Astrocyte of the cerebellum (primary cell): ENCODE data around the gene ODAD3.

Source experiments
- DNase-seq: peaks from one replicate; pipeline ENCODE4 v3.0.0-alpha.2; 2011; ENCODE audit warnings: low read depth
- H3K4me3 ChIP-seq: 2 replicates; pipeline ENCODE4 v1.5.1; 2011; ENCODE audit warnings: mild to moderate bottlenecking, low read depth, low read length, moderate library complexity
- in situ Hi-C: cut with HindIII; loops from 2 replicates; pipeline ENCODE4 v1.10.0; 2017; ENCODE audit warnings: low sequenced_read_pairs
- TF ChIP-seq, protein P1 (sequence below): IDR thresholded peaks from 2 replicates; pipeline ENCODE4 v1.5.1; 2012; ENCODE audit warnings: low read length, low read depth, moderate library complexity, mild to moderate bottlenecking; ENCODE audit errors: missing control alignments

ODAD3 gene

DNA sequence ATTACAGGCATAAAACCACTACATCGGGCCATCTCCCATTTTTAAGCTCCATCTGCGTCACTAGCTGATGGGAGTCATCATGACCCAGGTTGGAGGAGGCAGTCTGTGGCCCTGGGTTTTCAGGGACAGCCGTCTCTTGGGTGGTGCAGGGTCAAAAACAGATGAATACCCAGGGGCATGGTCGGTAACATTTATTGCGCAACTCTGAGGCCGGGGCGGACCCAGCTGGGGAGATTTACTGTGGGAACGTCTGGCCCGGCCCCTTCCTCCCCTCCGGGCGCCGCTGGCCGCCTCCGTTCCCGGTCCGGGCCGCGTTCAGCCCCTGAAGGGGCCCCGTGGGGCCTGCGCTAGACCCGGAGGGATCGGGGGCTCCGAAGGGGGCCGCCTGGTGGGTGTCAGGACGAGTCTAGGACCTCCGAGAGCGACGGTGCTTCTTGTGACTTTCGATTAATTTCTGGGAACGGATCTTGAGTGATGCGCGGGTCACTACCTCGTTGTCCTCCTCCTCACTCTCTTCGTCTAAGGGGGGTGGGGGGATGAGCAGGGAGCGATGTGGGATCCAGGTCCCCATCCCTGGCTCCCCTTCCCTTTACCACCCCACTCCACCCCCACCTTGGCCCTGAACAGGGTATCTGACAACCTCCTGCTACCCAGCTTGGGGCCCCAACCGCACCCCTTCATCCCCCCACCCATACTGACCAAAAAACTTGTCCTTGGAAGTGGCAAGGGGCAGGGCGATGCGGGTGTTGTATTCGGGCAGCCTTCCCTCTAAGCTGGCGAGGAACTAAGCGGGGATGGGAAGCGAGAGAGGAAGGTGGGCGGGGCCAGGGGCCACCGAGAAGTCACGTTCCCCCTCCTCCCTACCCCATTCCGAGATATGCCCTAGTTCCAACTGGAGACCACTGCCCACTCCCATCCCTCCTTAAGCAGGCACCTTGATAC is 14.2 kb downstream of the ODAD3 start:
- TF ChIP-seq, protein P1, sequence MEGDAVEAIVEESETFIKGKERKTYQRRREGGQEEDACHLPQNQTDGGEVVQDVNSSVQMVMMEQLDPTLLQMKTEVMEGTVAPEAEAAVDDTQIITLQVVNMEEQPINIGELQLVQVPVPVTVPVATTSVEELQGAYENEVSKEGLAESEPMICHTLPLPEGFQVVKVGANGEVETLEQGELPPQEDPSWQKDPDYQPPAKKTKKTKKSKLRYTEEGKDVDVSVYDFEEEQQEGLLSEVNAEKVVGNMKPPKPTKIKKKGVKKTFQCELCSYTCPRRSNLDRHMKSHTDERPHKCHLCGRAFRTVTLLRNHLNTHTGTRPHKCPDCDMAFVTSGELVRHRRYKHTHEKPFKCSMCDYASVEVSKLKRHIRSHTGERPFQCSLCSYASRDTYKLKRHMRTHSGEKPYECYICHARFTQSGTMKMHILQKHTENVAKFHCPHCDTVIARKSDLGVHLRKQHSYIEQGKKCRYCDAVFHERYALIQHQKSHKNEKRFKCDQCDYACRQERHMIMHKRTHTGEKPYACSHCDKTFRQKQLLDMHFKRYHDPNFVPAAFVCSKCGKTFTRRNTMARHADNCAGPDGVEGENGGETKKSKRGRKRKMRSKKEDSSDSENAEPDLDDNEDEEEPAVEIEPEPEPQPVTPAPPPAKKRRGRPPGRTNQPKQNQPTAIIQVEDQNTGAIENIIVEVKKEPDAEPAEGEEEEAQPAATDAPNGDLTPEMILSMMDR, result no peak
- in situ Hi-C loops, result no loop called here
- peak overlapping the region; percentile 11 for H3K4me3 ChIP-seq
- DNase-seq, result no peak

DNA sequence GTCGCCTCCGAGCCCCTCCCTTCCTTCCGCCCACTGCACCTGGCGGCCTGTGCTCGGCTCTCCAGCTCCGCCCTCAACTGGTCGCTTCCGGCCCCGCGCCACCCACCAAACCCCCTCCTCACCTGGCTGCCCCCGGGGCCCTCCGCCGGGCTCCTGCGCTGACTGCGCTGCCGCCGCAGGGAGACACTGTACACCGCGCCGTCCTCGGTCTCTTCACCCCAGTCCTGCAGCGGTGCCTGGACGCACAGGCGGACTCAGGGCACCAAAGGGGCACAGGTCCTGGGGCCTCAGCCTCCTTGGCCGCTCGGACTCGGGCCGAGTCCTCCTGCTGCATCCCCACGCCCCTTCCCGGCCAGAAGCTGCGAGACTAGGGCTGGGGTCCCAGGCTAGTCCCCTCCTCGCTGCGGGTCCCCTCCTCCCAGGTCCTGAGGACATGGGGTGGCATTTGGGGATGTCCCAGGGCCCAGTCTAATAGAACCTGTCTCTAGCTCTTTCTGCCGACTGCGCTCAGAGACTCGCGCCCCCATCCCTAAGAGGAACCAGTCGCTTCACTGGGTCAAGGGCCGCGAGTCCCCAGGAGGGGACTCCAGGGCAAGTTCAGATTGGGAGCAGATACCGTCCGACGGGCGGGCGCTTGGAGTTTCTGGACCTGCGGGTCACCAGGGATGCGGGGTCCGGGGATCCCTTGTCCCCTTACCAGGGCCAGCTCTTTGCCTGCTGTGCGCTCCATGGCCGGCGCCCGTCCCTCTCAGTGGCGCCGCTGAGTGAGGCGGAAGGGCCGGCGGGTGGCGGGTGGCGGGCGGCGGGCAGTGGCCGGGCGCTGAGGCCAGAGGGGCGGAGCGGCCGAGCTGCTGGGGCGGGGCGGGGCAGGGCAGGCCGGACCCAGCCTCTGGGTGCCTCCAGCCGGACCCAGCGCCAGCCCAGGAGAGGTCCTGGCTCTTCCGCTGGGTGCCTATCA is 16.1 kb downstream of the ODAD3 start, which contains the start of gene RGL3:
Gene RGL3, minus strand, starts transcription at position 766 of the 958 bp plus-strand sequence. Its CDS starts 36 bp downstream, at position 730.
- TF ChIP-seq, protein P1, result no peak
- in situ Hi-C loops, result no loop called here
- no peak for DNase-seq
- no peak within 1 kb of the TSS for H3K4me3 ChIP-seq

DNA sequence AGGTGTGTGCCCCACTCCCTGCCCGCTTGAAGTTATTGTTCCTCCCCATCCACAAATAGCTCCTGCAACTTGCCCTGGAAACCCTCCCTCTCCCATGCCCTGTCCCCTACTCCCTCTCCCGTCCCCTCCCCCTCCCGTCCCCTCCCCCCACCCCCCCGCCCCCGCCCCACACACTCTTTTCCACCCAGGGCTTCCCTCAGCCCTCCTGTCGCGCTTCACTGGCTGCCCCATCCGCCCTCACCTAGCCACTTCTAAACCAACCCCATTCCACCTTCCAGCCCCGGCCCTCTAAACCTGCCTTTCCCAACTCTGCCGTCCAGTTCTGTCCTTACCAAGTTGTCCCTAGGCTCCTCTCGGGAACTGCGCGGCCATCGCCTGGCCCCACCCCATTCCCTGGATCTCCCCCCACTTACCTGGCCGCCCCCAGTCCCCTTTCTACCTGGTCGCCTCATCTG is 16.8 kb downstream of the ODAD3 start:
- DNase-seq, result no peak
- in situ Hi-C loops, result no loop called here
- TF ChIP-seq, protein P1, result no peak
- no peak overlapping the region for H3K4me3 ChIP-seq

DNA sequence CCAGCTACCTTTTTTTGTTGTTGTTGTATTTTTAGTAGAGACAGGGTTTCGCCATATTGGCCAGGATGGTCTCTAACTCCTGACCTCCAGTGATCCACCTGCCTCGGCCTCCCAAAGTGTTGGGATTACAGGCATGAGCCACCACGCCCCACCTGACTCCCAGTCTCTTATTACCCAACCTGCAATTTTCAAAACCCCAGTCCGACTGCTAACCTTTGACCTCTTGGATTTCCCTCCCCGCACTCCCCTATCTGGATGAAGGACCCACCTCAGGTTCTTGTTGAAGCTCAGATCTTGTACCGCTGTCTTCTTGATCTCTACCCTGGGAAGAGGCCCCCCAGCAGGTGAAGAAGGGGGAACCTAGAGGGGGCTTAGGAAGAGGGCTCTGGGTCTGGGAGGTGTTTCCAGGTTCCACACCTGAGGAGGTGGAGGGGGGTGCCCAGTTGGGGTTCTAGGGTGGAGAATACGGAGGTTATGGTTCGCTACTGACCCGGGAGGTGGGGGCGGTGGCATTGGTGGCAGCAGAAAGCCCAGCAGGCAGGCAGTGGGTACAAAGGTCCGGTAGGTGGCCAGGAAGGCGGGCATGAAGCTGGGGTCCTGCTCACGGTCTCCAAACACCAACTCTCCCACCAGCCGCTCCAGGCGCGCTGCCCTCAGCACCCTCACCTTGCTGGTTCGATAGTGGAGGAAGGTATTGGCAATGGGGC is 18.4 kb downstream of the ODAD3 start:
- DNase-seq, result no peak
- no peak overlapping the region for H3K4me3 ChIP-seq
- in situ Hi-C loops, result no loop called here
- TF ChIP-seq, protein P1, result no peak

DNA sequence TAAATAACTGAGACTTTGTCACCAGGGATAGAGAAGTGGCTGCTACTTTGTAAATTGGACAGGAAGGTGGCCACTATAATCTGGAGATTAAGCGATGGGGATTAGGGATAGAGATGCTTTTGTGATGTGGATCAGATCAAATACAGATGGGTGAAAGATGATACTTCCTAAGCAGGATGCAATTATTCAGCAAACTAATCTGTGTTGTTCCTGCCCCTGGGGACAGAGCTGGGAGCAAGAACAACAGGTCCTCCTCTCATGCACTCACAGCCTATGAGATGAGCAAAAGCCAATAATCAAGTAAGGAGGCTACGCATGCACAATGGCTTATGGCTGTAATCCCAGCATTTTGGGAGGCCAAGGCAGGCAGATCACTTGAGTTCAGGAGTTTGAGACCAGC is 20.4 kb downstream of the ODAD3 start:
- in situ Hi-C loops, result no loop called here
- no peak for DNase-seq
- H3K4me3 ChIP-seq, result no peak overlapping the region
- TF ChIP-seq, protein P1, result no peak

DNA sequence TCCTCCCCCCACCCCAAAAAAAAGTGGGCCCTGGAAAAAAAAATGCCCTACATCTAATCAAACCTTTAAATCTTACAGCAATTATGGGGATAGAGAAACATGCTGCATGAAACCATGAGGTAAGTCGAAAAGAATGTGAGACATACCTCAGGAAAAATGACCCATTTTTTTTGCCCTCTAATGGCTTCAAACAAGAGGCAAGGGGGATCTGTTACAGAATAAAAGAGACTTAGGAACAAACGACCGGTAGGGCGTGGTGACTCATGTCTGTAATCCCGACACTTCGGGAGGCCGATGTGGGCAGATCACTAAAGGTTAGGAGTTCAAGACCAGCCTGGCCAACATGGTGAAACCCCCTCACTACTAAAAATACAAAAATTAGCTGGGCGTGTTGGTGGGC is 24.2 kb downstream of the ODAD3 start:
- H3K4me3 ChIP-seq, result no peak overlapping the region
- DNase-seq, result no peak
- in situ Hi-C loops, result no loop called here
- TF ChIP-seq, protein P1, result no peak
